T-helper 1 cell treated with Interleukin-12 subunit alpha and Interleukin-12 subunit beta and Interleukin-4 antibody, amounts not matched to agents 30 μg/mL and 1 μg/mL, for 36 hours (primary cell): ENCODE data around the gene CCDC157.
"Not testable (repeated sequence)": the region's sequence is repeated elsewhere in the genome, so short reads cannot be mapped to it uniquely, and the experiment has no call there.

Source experiments
- H3K27ac Mint-ChIP-seq: one replicate; pipeline ENCODE4 v1.8.0; 2021; ENCODE audit warnings: mild to moderate bottlenecking, mixed read lengths
- H3K27me3 Mint-ChIP-seq: one replicate; pipeline ENCODE4 v1.8.0; 2021; ENCODE audit warnings: low read depth, mixed read lengths
- H3K36me3 Mint-ChIP-seq: one replicate; pipeline ENCODE4 v1.8.0; 2021; ENCODE audit warnings: low read depth, mixed read lengths
- H3K4me1 Mint-ChIP-seq: one replicate; pipeline ENCODE4 v1.8.0; 2021; ENCODE audit warnings: low read depth, mixed read lengths
- H3K4me3 Mint-ChIP-seq: one replicate; pipeline ENCODE4 v1.8.0; 2021; ENCODE audit warnings: mild to moderate bottlenecking, moderate library complexity, mixed read lengths
- H3K9me3 Mint-ChIP-seq: one replicate; pipeline ENCODE4 v1.8.0; 2021; ENCODE audit warnings: mixed read lengths

CCDC157 gene

GRCh38 chr22:30399718-30400117, 42.9 kb downstream of the CCDC157 start:
- Mint-ChIP-seq H3K27me3 (no peaks in the 10 kb centered on the region), H3K4me3 (no peak overlapping the region), H3K27ac (no peak overlapping the region)

GRCh38 chr22:30400159-30400558, 43.4 kb downstream of the CCDC157 start:
- peaks cover 36% of the 10 kb centered on the region for H3K4me1 Mint-ChIP-seq
- H3K9me3 Mint-ChIP-seq: no peaks in the 10 kb centered on the region
- no peaks in the 10 kb centered on the region for H3K27me3 Mint-ChIP-seq
- no peak overlapping the region for H3K27ac Mint-ChIP-seq
- H3K4me3 Mint-ChIP-seq: no peak overlapping the region
- peaks cover 7% of the 10 kb centered on the region for H3K36me3 Mint-ChIP-seq

More at GRCh38 chr22:30399718-30400117, 42.9 kb downstream of the CCDC157 start:
- Mint-ChIP-seq H3K36me3 (peaks cover 7% of the 10 kb centered on the region), H3K9me3 (no peaks in the 10 kb centered on the region), H3K4me1 (peaks cover 36% of the 10 kb centered on the region)

GRCh38 chr22:30401024-30401423, 44.2 kb downstream of the CCDC157 start:
- not testable (repeated sequence) for H3K27ac Mint-ChIP-seq, H3K36me3 Mint-ChIP-seq, H3K9me3 Mint-ChIP-seq, H3K27me3 Mint-ChIP-seq, H3K4me3 Mint-ChIP-seq
- peaks cover 32% of the 10 kb centered on the region for H3K4me1 Mint-ChIP-seq

GRCh38 chr22:30402028-30402765, 45.4 kb downstream of the CCDC157 start:
- Mint-ChIP-seq H3K9me3 (no peaks in the 10 kb centered on the region), H3K27ac (no peak overlapping the region), H3K4me3 (no peak overlapping the region), H3K4me1 (peaks cover 25% of the 10 kb centered on the region), H3K36me3 (peaks cover 10% of the 10 kb centered on the region), H3K27me3 (no peaks in the 10 kb centered on the region)

- H3K4me3 Mint-ChIP-seq, H3K36me3 Mint-ChIP-seq, H3K27me3 Mint-ChIP-seq, H3K9me3 Mint-ChIP-seq, H3K27ac Mint-ChIP-seq: not testable (repeated sequence)
- H3K4me1 Mint-ChIP-seq: peaks cover 23% of the 10 kb centered on the region
Observed at GRCh38 chr22:30402766-30403104, 45.9 kb downstream of the CCDC157 start.

- H3K4me1 Mint-ChIP-seq: peaks cover 19% of the 10 kb centered on the region
- peaks cover 11% of the 10 kb centered on the region for H3K36me3 Mint-ChIP-seq
- H3K4me3 Mint-ChIP-seq: no peak overlapping the region
Observed at GRCh38 chr22:30404307-30404706, 47.5 kb downstream of the CCDC157 start.

GRCh38 chr22:30405731-30406130, 48.9 kb downstream of the CCDC157 start:
- Mint-ChIP-seq H3K27me3 (no peaks in the 10 kb centered on the region), H3K4me3 (no peak overlapping the region), H3K27ac (no peak overlapping the region), H3K9me3 (no peaks in the 10 kb centered on the region), H3K36me3 (peaks cover 15% of the 10 kb centered on the region), H3K4me1 (peaks cover 20% of the 10 kb centered on the region)

More at GRCh38 chr22:30404307-30404706, 47.5 kb downstream of the CCDC157 start:
- H3K27ac Mint-ChIP-seq: no peak overlapping the region
- no peaks in the 10 kb centered on the region for H3K27me3 Mint-ChIP-seq
- no peaks in the 10 kb centered on the region for H3K9me3 Mint-ChIP-seq

GRCh38 chr22:30406400-30406799, 49.6 kb downstream of the CCDC157 start:
- Mint-ChIP-seq H3K4me3 (no peak overlapping the region), H3K9me3 (no peaks in the 10 kb centered on the region), H3K4me1 (peaks cover 20% of the 10 kb centered on the region), H3K36me3 (peaks cover 22% of the 10 kb centered on the region), H3K27me3 (no peaks in the 10 kb centered on the region), H3K27ac (no peak overlapping the region)

GRCh38 chr22:30408388-30409102, 51.7 kb downstream of the CCDC157 start:
- Mint-ChIP-seq H3K36me3 (peaks cover 28% of the 10 kb centered on the region), H3K9me3 (no peaks in the 10 kb centered on the region), H3K4me1 (peaks cover 13% of the 10 kb centered on the region), H3K27me3 (no peaks in the 10 kb centered on the region), H3K4me3 (no peak overlapping the region), H3K27ac (no peak overlapping the region)

GRCh38 chr22:30411780-30412179, 55.0 kb downstream of the CCDC157 start:
- Mint-ChIP-seq H3K4me3 (no peak overlapping the region), H3K27me3 (no peaks in the 10 kb centered on the region), H3K36me3 (peaks cover 41% of the 10 kb centered on the region), H3K4me1 (peaks cover 27% of the 10 kb centered on the region), H3K9me3 (no peaks in the 10 kb centered on the region), H3K27ac (no peak overlapping the region)

GRCh38 chr22:30413001-30413400, 56.2 kb downstream of the CCDC157 start:
- H3K4me3 Mint-ChIP-seq: no peak overlapping the region
- H3K9me3 Mint-ChIP-seq: no peaks in the 10 kb centered on the region
- no peaks in the 10 kb centered on the region for H3K27me3 Mint-ChIP-seq
- peaks cover 27% of the 10 kb centered on the region for H3K4me1 Mint-ChIP-seq
- no peak overlapping the region for H3K27ac Mint-ChIP-seq
- peaks cover 41% of the 10 kb centered on the region for H3K36me3 Mint-ChIP-seq

GRCh38 chr22:30413745-30414524, 57.1 kb downstream of the CCDC157 start:
- H3K4me1 Mint-ChIP-seq: peaks cover 21% of the 10 kb centered on the region
- H3K27ac Mint-ChIP-seq: peak overlapping the region; percentile 55
- no peaks in the 10 kb centered on the region for H3K9me3 Mint-ChIP-seq
- H3K27me3 Mint-ChIP-seq: no peaks in the 10 kb centered on the region
- no peak overlapping the region for H3K4me3 Mint-ChIP-seq
- peaks cover 47% of the 10 kb centered on the region for H3K36me3 Mint-ChIP-seq

- H3K4me1 Mint-ChIP-seq: peaks cover 18% of the 10 kb centered on the region
- peaks cover 43% of the 10 kb centered on the region for H3K36me3 Mint-ChIP-seq
- H3K9me3 Mint-ChIP-seq: no peaks in the 10 kb centered on the region
- H3K27me3 Mint-ChIP-seq: no peaks in the 10 kb centered on the region
- no peak overlapping the region for H3K4me3 Mint-ChIP-seq
- H3K27ac Mint-ChIP-seq: peak overlapping the region; percentile 24
Observed at GRCh38 chr22:30414525-30415047, 57.8 kb downstream of the CCDC157 start.

GRCh38 chr22:30416403-30416802, 59.6 kb downstream of the CCDC157 start:
- no peaks in the 10 kb centered on the region for H3K27me3 Mint-ChIP-seq
- no peak overlapping the region for H3K27ac Mint-ChIP-seq
- no peak overlapping the region for H3K4me3 Mint-ChIP-seq
- H3K4me1 Mint-ChIP-seq: peaks cover 28% of the 10 kb centered on the region
- no peaks in the 10 kb centered on the region for H3K9me3 Mint-ChIP-seq
- H3K36me3 Mint-ChIP-seq: peaks cover 40% of the 10 kb centered on the region
